GM10266 (cell line): ENCODE data around the gene GFRA1.

Experiments used
- DNase-seq: peaks from one replicate; pipeline ENCODE4 v3.0.0; 2012; ENCODE audit errors: extremely low spot score
- TF ChIP-seq, protein P1 (sequence below): IDR thresholded peaks from 2 replicates; pipeline ENCODE4 v1.5.1; 2012; ENCODE audit warnings: mild to moderate bottlenecking, low read depth; ENCODE audit not compliant: control insufficient read depth, insufficient read depth; ENCODE audit errors: missing control alignments

Gene GFRA1

DNA sequence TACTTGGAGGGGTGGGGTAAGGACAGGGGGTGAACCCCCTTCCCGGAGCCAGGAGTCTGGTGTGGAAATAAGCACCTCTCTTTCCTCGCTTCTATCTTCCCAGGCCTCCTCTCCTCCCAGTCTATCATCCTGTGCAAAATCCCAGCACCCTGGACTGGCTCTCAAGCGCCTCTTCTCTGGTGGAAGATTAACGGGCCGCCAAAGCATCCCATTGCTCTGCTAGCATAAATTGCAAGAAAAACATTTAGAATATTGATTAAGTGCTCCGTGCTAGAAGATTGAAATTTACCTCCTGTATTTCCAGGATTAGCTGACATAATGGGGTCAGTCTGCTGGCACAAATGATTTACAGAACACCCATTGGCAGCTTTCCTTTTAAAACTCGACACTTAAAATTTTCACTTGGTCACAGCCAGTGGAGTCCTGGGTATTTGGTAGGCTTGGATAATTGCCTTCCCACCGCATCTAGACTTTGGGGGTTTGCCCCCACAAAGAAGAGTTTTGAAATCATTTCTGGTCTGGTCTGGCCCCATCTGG, 189.7 kb downstream of the GFRA1 start:
- no peak for DNase-seq
- TF ChIP-seq, protein P1, sequence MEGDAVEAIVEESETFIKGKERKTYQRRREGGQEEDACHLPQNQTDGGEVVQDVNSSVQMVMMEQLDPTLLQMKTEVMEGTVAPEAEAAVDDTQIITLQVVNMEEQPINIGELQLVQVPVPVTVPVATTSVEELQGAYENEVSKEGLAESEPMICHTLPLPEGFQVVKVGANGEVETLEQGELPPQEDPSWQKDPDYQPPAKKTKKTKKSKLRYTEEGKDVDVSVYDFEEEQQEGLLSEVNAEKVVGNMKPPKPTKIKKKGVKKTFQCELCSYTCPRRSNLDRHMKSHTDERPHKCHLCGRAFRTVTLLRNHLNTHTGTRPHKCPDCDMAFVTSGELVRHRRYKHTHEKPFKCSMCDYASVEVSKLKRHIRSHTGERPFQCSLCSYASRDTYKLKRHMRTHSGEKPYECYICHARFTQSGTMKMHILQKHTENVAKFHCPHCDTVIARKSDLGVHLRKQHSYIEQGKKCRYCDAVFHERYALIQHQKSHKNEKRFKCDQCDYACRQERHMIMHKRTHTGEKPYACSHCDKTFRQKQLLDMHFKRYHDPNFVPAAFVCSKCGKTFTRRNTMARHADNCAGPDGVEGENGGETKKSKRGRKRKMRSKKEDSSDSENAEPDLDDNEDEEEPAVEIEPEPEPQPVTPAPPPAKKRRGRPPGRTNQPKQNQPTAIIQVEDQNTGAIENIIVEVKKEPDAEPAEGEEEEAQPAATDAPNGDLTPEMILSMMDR: no peak

DNA sequence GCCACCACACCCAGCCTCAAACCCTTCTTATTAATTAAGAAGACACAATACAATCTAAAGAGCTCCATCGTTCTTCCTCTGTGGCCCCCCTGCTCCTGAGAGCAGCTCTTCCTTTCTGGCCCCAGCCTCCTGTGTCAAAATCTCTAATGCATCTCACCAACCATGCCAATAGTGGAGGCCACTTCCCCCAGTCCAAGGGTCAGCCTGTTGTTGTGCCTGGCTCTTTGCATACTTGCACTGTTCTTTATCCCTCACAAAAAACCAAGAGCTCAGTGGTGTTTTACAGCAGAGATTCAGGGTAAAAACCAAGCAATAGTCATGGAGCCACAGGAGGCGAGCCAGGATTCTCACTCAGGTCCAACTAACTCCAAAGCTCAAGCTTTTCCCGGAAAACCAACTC, 190.2 kb downstream of the GFRA1 start:
- TF ChIP-seq, protein P1: no peak

DNA sequence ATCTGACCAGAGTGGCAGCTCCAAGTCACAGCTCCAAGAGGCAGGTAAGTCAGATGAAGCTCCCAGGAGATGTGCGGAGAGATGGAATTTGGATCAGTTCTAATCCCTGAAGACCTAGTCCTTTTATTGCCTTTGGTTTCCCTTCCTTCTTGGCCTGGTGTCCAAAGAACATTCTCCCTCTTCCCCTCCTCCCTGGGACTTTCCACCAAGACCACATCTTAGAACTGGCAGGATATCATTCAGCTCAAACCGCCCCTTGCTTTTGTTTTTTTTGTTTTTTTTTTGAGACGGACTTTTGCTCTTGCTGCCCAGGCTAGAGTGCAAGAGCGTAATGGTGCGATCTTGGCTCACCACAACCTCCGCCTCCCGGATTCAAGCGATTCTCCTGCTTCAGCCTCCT, 190.8 kb downstream of the GFRA1 start:
- TF ChIP-seq, protein P1: no peak
- DNase-seq: no peak

More for the DNA sequence above, 190.2 kb downstream of the GFRA1 start:
- no peak for DNase-seq

DNA sequence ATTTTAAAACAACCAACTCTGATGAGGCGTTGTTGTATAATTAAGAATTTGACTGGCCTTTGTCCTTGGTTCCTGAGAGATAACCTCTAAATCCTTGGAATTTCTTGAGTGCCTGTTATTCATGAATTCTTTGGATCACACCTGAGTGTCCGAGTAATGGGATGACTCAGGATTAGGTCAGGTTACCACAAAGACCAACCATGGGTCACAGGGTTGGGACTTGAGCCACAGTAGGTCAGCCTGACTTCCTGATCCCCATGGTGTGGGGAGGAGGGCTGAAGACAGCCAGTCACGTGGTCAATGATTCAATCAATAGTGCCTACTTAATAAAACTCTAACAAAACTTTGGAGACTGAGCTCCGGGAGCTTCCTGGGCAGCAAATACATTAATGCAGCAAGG, 192.5 kb downstream of the GFRA1 start:
- no peak for DNase-seq
- TF ChIP-seq, protein P1: no peak

DNA sequence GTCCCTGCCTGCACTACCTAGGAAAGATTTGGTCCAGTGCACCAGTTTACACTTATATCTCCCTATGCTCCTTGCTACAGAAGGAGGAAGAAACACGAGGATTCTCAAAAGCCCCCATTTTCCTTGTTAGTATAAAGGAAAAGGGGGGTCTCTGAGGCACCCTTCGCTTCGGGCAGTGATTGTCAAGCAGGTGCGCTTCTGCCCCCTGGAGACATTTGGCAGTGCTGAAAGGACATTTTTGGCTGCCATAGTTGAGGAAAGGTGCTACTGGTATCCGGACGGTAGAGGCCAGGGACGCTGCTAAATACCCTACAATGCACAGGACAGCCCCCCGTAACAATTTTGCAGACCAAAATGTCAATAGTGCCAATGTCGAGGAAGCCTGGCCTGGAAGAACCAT, 193.7 kb downstream of the GFRA1 start:
- TF ChIP-seq, protein P1: no peak
- DNase-seq: no peak

DNA sequence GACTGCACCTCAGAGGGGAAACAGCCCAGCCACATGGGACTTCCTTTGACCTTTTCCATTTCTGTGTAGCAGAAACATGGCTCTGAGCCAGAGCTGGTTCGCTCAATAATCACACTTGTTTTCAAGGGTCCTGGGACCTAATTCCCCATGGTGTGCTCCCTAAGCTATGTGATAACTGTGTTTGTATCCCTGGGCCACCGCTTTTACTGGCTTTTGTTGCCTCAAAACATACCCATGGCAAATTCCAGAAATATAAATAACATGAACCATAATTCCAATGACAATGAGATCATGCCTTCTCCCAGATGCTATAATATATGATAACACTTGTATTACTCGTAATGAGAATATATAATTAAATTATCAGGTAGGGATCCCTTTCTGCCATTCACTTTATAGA, 196.4 kb downstream of the GFRA1 start:
- TF ChIP-seq, protein P1: no peak
- DNase-seq: no peak

DNA sequence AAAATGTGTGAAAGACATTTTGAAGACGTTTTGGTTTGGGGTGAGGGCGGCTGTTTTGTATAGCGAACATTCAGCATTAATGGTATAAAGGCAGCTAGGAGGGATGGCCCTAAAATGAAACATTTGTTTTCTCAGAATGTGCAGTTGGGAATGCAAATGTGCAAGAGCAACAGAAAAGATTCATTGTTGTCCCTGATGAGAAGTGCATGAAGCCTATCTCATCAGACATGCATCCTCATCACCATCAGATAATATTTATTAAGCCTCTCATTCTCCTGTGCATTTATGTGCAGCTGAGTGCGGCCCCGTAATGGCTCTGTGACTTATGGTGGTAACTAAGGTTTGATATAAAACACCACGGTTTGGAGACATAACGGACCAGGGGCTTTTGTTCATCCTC, 199.5 kb downstream of the GFRA1 start:
- no peak for DNase-seq
- TF ChIP-seq, protein P1: no peak
